GM18519 (cell line): ENCODE measurements around the gene ALOX5AP.

Experiments used
- ATAC-seq: cut with Tn5 transposase; IDR thresholded peaks from one replicate; pipeline ENCODE4 v1.9.1; 2021; ENCODE audit warnings: mild to moderate bottlenecking, moderate library complexity; ENCODE audit not compliant: unreplicated experiment, low FRiP score

The ALOX5AP gene

DNA sequence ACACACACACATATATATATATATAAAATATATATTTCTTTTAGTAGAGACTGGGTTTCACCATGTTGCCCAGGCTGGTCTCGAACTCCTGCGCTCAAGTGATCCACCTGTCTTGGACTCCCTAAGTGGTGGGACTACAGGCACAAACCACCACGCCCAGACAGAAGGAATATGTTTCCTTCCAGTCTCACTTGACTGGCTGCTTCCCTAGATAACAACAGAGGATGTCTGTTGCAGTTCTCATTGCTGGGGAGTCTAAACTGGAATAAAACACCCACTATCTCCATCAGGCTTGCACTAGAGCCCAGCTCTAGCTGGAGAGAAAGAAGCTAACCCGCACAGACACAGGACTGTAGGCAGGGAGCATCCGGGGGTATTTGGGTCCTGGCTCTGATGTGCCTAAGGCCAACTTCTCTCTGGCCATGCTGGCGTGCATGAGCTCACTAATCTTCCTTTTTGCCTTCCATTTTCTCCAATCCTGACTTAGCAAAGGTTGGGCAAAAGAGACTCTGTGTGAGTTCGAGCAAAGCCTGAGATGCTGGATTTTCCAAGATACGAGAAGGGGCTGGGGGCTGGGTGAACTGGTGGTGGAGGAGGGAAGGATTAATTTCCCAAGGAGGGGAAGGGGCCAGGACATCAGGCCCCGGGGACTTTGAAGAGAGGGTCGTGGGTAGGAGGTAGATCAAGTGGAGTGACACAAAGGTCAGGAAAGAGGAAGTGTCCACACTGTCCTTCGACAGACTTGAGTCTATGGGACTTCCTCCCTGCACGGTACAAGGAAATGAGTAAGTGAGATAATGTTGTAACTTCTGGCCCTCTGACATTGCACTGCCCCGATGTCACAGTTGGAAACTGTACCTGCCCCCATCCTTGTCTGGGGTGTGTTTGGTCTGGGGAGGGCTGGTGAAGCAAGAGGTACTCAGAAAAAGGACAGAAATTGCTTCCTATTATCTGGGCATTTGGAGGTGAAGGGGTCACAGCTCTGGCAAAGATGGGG lies 22.5 kb upstream of the ALOX5AP start:
- ATAC-seq, result no peak

DNA sequence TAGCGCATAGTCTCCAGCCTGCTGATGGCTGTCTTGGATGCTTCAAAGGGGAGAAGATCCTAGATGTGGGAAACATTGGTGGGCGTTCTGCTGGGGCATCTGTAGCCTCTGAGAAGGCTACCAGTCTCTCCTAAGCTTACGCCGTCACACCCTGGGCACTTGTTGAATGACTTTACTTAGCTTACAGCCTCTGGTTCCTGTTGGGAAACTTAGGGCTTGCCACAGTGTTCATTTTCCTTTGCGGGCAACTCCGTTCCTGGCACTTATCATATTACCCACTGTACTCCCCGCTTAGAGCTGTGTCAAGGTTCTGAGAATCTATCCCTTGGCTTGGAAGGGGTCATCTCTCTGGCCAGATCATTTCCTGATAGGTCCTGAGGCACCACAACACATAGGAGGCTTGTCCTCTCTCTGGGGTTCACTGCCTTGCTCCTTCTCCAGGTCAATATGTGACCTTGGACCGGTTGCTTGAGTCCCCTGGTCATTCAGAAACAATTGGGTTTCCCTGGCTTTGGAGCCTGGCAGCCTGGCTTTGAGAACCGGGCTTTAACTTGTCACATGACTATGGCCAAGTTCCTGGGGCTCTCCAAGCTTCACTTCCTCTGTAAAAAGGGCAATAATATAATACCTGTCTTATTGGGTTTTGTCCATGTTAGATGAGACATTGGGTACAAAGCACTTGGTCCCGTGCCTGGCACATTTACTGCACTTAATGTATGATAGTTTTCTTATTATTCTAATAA lies 20.5 kb upstream of the ALOX5AP start:
- no peak for ATAC-seq

DNA sequence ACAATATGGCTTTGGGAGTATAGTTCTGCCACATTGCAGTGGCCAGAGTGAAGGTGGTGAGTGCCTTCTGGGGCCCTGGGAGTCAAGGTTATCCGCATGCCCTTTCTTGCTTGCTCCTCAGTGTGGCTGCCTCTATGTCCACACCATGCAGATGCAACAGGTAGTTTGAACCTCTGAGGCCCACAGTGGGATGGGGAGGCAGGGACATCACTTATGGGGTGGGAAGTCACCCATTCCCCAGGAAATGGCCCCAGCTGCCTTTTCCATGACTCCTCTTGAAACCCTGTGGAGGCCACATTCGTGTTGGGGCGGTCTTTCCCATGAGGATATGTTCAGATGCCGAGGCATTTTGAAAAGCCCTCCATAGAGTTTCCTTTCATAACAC lies 20.0 kb upstream of the ALOX5AP start:
- ATAC-seq, result no peak

DNA sequence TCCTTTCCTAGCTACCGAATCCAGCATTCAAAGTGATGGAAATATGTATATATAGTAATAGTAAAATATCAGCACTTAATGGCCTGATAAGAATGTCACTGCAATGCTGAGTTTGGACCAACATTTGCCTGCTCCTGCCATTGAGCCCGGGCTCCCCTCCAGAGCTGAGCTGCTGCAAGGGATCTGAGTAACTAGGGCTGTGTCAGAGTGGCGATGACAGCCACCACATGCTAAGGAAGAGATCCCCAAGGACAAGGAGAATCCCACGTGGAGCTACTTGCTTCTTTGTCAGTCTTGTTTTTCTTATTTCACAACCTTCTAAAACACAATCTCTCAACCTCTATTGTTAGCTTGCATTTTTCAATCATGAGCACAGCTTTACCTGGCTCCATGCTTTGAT lies 19.5 kb upstream of the ALOX5AP start:
- ATAC-seq, result no peak

DNA sequence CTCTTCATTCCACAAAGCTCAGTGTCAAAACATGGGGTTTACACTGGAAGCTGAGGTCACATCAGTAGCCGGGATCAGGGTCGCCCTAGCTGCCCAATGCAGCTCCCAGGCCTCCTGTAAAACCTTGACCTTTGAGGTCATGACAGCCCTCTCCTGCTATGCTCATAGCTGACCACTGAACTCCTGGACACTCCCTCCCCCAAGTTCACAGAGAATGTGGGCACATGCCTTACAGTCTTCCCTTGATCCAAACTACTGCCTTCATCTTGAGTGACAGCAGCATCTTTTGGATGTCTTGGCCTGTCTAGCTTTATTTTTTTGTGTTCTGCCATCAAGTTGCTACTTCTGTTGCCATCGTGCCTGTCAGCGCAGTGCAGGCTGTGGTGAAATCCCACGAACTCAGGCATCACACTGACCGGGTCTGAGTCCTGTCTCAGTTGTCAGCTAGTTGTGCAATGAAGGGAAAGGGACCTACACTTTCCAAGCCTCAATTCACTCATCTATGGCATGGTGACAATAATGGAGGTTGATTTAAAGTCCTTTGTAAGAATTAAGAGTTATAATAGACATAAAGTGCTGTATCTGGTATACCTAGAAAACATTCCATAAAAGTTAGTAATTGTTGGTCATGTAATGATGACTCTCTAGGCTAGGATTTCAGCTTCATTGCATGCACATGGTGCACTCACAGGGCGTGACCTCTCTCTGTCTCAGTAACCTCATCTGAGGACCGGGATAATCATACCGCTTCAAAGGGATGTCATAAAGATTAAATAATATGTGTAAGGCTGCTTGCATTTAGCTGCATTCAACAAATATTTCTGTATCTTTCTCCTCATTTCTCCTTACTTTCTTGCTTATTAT lies 16.4 kb upstream of the ALOX5AP start:
- ATAC-seq, result no peak

DNA sequence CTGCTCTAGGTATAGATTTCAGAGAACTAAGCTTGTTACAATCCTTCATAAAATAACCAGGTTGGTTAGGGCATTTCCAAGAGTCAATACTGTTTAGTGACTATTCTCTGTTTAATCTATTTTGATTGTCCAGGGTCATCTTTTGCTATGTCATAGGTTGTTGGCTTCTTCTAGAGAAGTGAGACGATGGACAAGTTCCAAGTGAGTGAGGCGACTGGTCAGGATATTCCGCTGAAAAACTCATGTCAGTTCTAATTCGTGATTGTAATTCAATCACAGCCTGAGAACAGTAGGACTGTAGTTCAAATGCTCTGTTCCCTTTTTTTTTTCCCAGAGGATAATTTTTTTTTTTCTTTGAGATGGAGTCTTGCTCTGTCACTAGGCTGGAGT lies 15.8 kb upstream of the ALOX5AP start:
- no peak for ATAC-seq

- ATAC-seq, result peak; percentile 63
Measured at GRCh38 chr13:30720172-30720869, 15.0 kb upstream of the ALOX5AP start.

DNA sequence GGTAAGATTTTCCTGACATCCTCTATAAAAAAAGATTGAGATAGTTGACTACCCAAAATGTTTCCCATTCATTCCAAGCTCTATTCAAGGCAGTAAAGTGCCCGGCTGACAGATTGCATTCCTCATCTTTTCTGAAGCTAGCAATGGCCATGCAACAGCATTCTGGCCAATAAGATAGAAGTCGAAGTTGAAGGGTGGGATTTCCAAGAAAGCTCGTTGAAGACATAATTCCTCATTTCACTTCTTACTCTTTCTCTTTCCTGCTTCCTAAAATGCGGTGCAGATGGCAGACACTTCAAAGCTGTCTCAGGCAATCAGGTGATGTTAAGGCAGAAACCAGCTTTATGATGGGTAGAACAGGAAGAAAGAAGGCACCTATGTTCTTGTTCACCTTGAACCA lies 13.4 kb upstream of the ALOX5AP start:
- ATAC-seq, result no peak

- no peak for ATAC-seq
Measured at GRCh38 chr13:30722361-30722760, 13.0 kb upstream of the ALOX5AP start.

- no peak for ATAC-seq
Measured at GRCh38 chr13:30724778-30725177, 10.6 kb upstream of the ALOX5AP start.

- no peak for ATAC-seq
Measured at GRCh38 chr13:30725326-30726085, 9.8 kb upstream of the ALOX5AP start.

- no peak for ATAC-seq
Measured at GRCh38 chr13:30726192-30726591, 9.2 kb upstream of the ALOX5AP start.

GRCh38 chr13:30727491-30728355 lies 7.6 kb upstream of the ALOX5AP start:
- no peak for ATAC-seq

- no peak for ATAC-seq
Measured at GRCh38 chr13:30729801-30730200, 5.5 kb upstream of the ALOX5AP start.

- no peak for ATAC-seq
Measured at GRCh38 chr13:30730526-30730925, 4.8 kb upstream of the ALOX5AP start.

- ATAC-seq, result no peak
Measured at GRCh38 chr13:30731361-30732045, 3.8 kb upstream of the ALOX5AP start.

- no peak for ATAC-seq
Measured at GRCh38 chr13:30732046-30732390, 3.3 kb upstream of the ALOX5AP start.

GRCh38 chr13:30734439-30734838 lies 904 bp upstream of the ALOX5AP start:
- ATAC-seq, result no peak
